ENCODE results near the gene MCUB.
"Not testable (repeated sequence)": the region's sequence is repeated elsewhere in the genome, so short reads cannot be mapped to it uniquely, and the experiment has no call there.

DNA sequence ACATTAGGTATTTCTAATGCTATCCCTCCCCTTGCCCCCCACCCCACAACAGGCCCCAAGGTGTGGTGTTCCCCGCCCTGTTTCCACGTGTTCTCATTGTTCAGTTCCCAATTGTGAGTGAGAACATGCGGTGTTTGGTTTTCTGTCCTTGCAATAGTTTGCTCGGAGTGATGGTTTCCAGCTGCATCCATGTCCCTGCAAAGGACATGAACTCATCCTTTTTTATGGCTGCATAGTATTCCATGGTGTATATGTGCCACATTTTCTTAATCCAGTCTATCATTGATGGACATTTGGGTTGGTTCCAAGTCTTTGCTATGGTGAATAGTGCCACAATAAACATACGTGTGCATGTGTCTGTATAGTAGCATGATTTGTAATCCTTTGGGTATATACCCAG lies 20.0 kb downstream of the MCUB start:
- TF ChIP-seq, protein P1, sequence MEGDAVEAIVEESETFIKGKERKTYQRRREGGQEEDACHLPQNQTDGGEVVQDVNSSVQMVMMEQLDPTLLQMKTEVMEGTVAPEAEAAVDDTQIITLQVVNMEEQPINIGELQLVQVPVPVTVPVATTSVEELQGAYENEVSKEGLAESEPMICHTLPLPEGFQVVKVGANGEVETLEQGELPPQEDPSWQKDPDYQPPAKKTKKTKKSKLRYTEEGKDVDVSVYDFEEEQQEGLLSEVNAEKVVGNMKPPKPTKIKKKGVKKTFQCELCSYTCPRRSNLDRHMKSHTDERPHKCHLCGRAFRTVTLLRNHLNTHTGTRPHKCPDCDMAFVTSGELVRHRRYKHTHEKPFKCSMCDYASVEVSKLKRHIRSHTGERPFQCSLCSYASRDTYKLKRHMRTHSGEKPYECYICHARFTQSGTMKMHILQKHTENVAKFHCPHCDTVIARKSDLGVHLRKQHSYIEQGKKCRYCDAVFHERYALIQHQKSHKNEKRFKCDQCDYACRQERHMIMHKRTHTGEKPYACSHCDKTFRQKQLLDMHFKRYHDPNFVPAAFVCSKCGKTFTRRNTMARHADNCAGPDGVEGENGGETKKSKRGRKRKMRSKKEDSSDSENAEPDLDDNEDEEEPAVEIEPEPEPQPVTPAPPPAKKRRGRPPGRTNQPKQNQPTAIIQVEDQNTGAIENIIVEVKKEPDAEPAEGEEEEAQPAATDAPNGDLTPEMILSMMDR (IDR thresholded peaks at IDR 0.05), result not testable (repeated sequence)
- not testable (repeated sequence) for TF ChIP-seq SIN3A (IDR thresholded peaks at IDR 0.05; ENCODE audit: borderline replicate concordance, insufficient read depth, low read depth, low read length)
